Muscle layer of colon (tissue), 2 donors: ENCODE measurements around the gene GNPDA1.
"Not testable (repeated sequence)": the region's sequence is repeated elsewhere in the genome, so short reads cannot be mapped to it uniquely, and the experiment has no call there.

Experiments used
- H3K27ac ChIP-seq: one replicate; pipeline ENCODE4 v1.7.0; 2013; ENCODE audit warnings: low read depth, mild to moderate bottlenecking, low read length, moderate library complexity
- H3K27me3 ChIP-seq, 2 donors: one replicate each; pipeline ENCODE4 v1.7.0; 2013; ENCODE audit warnings: low read length in 2 of 2, mild to moderate bottlenecking in 2 of 2; ENCODE audit not compliant: insufficient read depth in 2 of 2, control insufficient read depth in 1 of 2
- H3K36me3 ChIP-seq: one replicate; pipeline ENCODE4 v1.7.0; 2013; ENCODE audit warnings: mild to moderate bottlenecking, low read length; ENCODE audit not compliant: insufficient read depth
- H3K4me1 ChIP-seq: one replicate; pipeline ENCODE4 v1.7.0; 2013; ENCODE audit warnings: mild to moderate bottlenecking, low read length; ENCODE audit not compliant: insufficient read depth
- H3K4me3 ChIP-seq, 2 donors: one replicate each; pipeline ENCODE4 v1.7.0; 2013; ENCODE audit warnings: low read length in 2 of 2, low read depth in 1 of 2, mild to moderate bottlenecking in 1 of 2, moderate library complexity in 1 of 2
- H3K9ac ChIP-seq: one replicate; pipeline ENCODE4 v1.7.0; 2013; ENCODE audit warnings: low read length
- H3K9me3 ChIP-seq: one replicate; pipeline ENCODE4 v1.7.0; 2013; ENCODE audit warnings: mild to moderate bottlenecking, low read length
- donor health status: abdominal sarcoma.
- donor health status: Adenocarcinoma of cecum.

The GNPDA1 gene

GRCh38 chr5:142038735-142039134 is 25.9 kb upstream of the GNPDA1 start:
- no peak overlapping the region for H3K27ac ChIP-seq
- H3K36me3 ChIP-seq = no peaks in the 10 kb centered on the region
- no peaks in the 10 kb centered on the region for H3K4me1 ChIP-seq
- H3K9me3 ChIP-seq = no peaks in the 10 kb centered on the region
- no peaks in the 10 kb centered on the region for H3K27me3 ChIP-seq
- no peak overlapping the region for H3K4me3 ChIP-seq
- no peak overlapping the region for H3K9ac ChIP-seq

GRCh38 chr5:142037599-142037998 is 24.8 kb upstream of the GNPDA1 start:
- not testable (repeated sequence) for H3K27ac ChIP-seq, H3K36me3 ChIP-seq, H3K9me3 ChIP-seq, H3K4me1 ChIP-seq, H3K4me3 ChIP-seq, H3K9ac ChIP-seq, H3K27me3 ChIP-seq

GRCh38 chr5:142036918-142037317 is 24.1 kb upstream of the GNPDA1 start:
- Histone ChIP-seq H3K9me3 (no peaks in the 10 kb centered on the region), H3K27me3 (no peaks in the 10 kb centered on the region), H3K27ac (no peak overlapping the region), H3K4me1 (no peaks in the 10 kb centered on the region), H3K9ac (no peak overlapping the region), H3K4me3 (no peak overlapping the region), H3K36me3 (no peaks in the 10 kb centered on the region)

GRCh38 chr5:142034994-142035393 is 22.2 kb upstream of the GNPDA1 start:
- no peaks in the 10 kb centered on the region for H3K36me3 ChIP-seq

GRCh38 chr5:142033632-142034567 is 21.1 kb upstream of the GNPDA1 start:
- not testable (repeated sequence) for H3K27me3 ChIP-seq, H3K4me1 ChIP-seq, H3K4me3 ChIP-seq, H3K27ac ChIP-seq, H3K36me3 ChIP-seq, H3K9me3 ChIP-seq, H3K9ac ChIP-seq

More at GRCh38 chr5:142034994-142035393, 22.2 kb upstream of the GNPDA1 start:
- no peaks in the 10 kb centered on the region for H3K27me3 ChIP-seq
- H3K4me3 ChIP-seq = no peak overlapping the region
- no peak overlapping the region for H3K27ac ChIP-seq
- no peaks in the 10 kb centered on the region for H3K4me1 ChIP-seq
- no peaks in the 10 kb centered on the region for H3K9me3 ChIP-seq
- H3K9ac ChIP-seq = no peak overlapping the region

- no peak overlapping the region for H3K9ac ChIP-seq
- H3K27me3 ChIP-seq = no peaks in the 10 kb centered on the region
- H3K27ac ChIP-seq = no peak overlapping the region
- H3K9me3 ChIP-seq = no peaks in the 10 kb centered on the region
- no peaks in the 10 kb centered on the region for H3K4me1 ChIP-seq
- no peaks in the 10 kb centered on the region for H3K36me3 ChIP-seq
- H3K4me3 ChIP-seq = no peak overlapping the region
Observed at GRCh38 chr5:142032747-142033631, 20.2 kb upstream of the GNPDA1 start.

GRCh38 chr5:142032150-142032549 is 19.3 kb upstream of the GNPDA1 start:
- Histone ChIP-seq H3K9me3 (no peaks in the 10 kb centered on the region), H3K27me3 (no peaks in the 10 kb centered on the region), H3K9ac (no peak overlapping the region), H3K4me1 (no peaks in the 10 kb centered on the region), H3K36me3 (no peaks in the 10 kb centered on the region), H3K4me3 (no peak overlapping the region), H3K27ac (no peak overlapping the region)

- H3K9me3 ChIP-seq = no peaks in the 10 kb centered on the region
- no peak overlapping the region for H3K27ac ChIP-seq
- no peaks in the 10 kb centered on the region for H3K4me1 ChIP-seq
- no peaks in the 10 kb centered on the region for H3K36me3 ChIP-seq
- H3K27me3 ChIP-seq = no peaks in the 10 kb centered on the region
- peak overlapping the region in 1 of 2 donors; percentile 58 for H3K4me3 ChIP-seq
- H3K9ac ChIP-seq = no peak overlapping the region
Observed at GRCh38 chr5:142025637-142026036, 12.8 kb upstream of the GNPDA1 start.

- H3K27me3 ChIP-seq = no peaks in the 10 kb centered on the region
- H3K9ac ChIP-seq = peak overlapping the region; percentile 37
- no peaks in the 10 kb centered on the region for H3K36me3 ChIP-seq
- peak overlapping the region; percentile 88 for H3K27ac ChIP-seq
- H3K4me1 ChIP-seq = no peaks in the 10 kb centered on the region
- no peaks in the 10 kb centered on the region for H3K9me3 ChIP-seq
- H3K4me3 ChIP-seq = peak overlapping the region; percentile 28 to 58
Observed at GRCh38 chr5:142024771-142025304, 12.0 kb upstream of the GNPDA1 start.

GRCh38 chr5:142023836-142024235 is 11.0 kb upstream of the GNPDA1 start:
- no peak overlapping the region for H3K4me3 ChIP-seq
- H3K27me3 ChIP-seq = no peaks in the 10 kb centered on the region
- H3K9ac ChIP-seq = no peak overlapping the region
- no peaks in the 10 kb centered on the region for H3K9me3 ChIP-seq
- H3K4me1 ChIP-seq = no peaks in the 10 kb centered on the region
- no peak overlapping the region for H3K27ac ChIP-seq
- H3K36me3 ChIP-seq = no peaks in the 10 kb centered on the region

- no peaks in the 10 kb centered on the region for H3K36me3 ChIP-seq
- no peak overlapping the region for H3K27ac ChIP-seq
- no peaks in the 10 kb centered on the region for H3K4me1 ChIP-seq
- no peak overlapping the region for H3K4me3 ChIP-seq
- H3K9ac ChIP-seq = no peak overlapping the region
- no peaks in the 10 kb centered on the region for H3K27me3 ChIP-seq
- no peaks in the 10 kb centered on the region for H3K9me3 ChIP-seq
Observed at GRCh38 chr5:142020122-142020659, 7.4 kb upstream of the GNPDA1 start.
